Fibroblast of villous mesenchyme (primary cell): ENCODE measurements around the gene PPAT. TPM values are rescaled to one million over a fixed set of nuclear protein-coding genes. Genes with fewer than 3 reads are reported as not detected.
"Not testable (repeated sequence)": the region's sequence is repeated elsewhere in the genome, so short reads cannot be mapped to it uniquely, and the experiment has no call there.

Experiments used
- DNase-seq: peaks from one replicate; pipeline ENCODE4 v3.0.0-alpha.2; 2010; ENCODE audit warnings: low read depth
- H3K4me3 ChIP-seq: 2 replicates; pipeline ENCODE4 v1.5.1; 2011; ENCODE audit warnings: low read depth, mild to moderate bottlenecking, low read length
- total RNA-seq: library from RNA; depleted of rRNA; stranded (reverse); fragments of >200 nt; gene quantifications from 2 replicates; pipeline ENCODE4 v1.2.3, GENCODE V29; 2012
- TF ChIP-seq, protein P1 (sequence below): IDR thresholded peaks from 2 replicates; pipeline ENCODE4 v1.5.1; 2012; ENCODE audit warnings: low read depth, mild to moderate bottlenecking, low read length; ENCODE audit not compliant: insufficient read depth

PPAT gene
- total RNA-seq, 1 donor, result 25.5 TPM

DNA sequence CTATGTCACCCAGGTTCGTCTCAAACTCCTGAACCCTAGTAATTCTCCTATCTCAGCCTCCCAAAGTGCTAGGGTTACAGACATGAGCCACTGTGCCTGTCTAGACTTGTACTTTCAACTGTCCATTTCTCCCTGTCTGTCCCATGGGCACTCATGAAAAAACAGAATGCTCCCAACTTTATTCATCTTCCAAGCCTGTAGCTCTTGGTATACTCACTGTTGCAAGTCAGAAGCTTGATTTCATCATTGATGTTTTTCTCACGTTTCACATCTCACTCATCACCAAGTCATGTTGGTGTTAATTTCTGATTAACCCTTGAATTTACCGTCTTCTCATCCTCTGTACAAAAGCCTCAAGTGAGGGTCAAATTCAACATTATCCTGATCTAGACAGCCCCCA, 24.7 kb upstream of the PPAT start:
- H3K4me3 ChIP-seq, result no peak overlapping the region
- no peak for DNase-seq
- TF ChIP-seq, protein P1, sequence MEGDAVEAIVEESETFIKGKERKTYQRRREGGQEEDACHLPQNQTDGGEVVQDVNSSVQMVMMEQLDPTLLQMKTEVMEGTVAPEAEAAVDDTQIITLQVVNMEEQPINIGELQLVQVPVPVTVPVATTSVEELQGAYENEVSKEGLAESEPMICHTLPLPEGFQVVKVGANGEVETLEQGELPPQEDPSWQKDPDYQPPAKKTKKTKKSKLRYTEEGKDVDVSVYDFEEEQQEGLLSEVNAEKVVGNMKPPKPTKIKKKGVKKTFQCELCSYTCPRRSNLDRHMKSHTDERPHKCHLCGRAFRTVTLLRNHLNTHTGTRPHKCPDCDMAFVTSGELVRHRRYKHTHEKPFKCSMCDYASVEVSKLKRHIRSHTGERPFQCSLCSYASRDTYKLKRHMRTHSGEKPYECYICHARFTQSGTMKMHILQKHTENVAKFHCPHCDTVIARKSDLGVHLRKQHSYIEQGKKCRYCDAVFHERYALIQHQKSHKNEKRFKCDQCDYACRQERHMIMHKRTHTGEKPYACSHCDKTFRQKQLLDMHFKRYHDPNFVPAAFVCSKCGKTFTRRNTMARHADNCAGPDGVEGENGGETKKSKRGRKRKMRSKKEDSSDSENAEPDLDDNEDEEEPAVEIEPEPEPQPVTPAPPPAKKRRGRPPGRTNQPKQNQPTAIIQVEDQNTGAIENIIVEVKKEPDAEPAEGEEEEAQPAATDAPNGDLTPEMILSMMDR, result no peak

DNA sequence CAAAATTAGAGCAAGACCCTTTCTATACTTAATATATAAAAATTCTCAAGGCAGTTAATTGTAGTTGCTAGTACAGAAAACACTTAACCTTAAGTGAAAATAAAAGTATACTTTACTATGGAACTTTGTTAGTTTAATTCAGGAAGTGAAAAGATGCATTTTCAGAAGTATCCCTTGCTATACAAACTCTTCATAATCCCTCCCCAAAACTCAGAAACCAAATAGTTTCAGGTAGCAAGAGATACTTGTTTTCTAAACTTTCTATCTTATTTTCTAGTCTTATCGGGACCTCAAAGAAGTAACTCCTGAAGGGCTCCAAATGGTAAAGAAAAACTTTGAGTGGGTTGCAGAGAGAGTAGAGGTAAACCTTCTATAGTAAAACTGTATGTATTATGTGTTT, 14.9 kb upstream of the PPAT start:
- no peak for DNase-seq
- H3K4me3 ChIP-seq, result no peak overlapping the region
- TF ChIP-seq, protein P1, result no peak

DNA sequence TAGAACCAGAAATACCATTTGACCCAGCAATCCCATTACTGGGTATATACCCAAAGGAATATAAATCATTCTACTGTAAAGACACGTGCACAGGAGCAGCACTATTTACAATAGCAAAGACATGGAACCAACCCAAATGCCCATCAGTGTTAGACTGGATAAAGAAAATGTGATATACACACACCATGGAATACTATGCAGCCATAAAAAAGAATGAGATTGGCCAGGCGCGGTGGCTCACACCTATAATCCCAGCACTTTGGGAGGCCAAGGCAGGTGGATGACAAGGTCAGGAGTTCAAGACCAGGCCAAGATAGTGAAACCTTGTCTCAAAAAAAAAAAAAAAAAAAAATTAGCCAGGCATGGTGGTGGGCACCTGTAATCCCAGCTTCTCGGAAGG, 14.1 kb upstream of the PPAT start:
- not testable (repeated sequence) for DNase-seq, H3K4me3 ChIP-seq

DNA sequence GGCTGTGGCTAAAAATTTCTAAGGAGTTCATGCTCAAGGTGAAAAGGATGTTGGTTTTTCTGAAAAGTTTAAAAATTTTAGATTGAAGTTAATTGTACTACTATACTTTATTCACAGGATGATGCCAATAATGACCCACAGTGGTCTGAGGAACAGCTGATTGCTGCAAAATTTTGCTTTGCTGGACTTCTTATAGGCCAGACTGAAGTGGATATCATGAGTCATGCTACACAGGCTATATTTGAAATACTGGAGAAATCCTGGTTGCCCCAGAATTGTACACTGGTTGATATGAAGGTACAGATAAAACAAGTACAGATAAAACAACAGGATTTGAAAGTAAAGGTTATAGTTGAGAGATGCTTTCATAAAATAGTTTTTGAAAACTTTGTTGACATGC, 12.9 kb upstream of the PPAT start:
- TF ChIP-seq, protein P1, result no peak
- DNase-seq, result no peak
- no peak overlapping the region for H3K4me3 ChIP-seq

DNA sequence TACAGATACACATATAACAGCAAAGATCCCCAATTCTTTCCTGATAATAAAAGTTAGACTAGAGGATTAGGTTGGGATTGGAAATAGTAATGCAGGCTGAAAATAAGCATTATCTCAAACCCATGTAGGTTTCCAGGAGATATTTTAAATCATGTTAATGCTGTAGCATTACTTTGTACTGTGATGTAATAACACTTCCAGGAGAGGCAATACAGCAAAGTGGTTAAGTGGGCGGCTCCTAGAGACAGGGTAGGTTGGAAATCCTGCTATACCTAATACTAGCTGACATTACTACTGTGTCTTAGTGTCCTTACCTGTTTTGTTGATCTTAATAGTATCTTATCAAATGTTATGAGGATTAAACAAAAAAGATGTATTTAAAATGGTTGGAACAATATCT, 10.3 kb upstream of the PPAT start:
- DNase-seq, result no peak
- no peak overlapping the region for H3K4me3 ChIP-seq
- TF ChIP-seq, protein P1, result no peak

DNA sequence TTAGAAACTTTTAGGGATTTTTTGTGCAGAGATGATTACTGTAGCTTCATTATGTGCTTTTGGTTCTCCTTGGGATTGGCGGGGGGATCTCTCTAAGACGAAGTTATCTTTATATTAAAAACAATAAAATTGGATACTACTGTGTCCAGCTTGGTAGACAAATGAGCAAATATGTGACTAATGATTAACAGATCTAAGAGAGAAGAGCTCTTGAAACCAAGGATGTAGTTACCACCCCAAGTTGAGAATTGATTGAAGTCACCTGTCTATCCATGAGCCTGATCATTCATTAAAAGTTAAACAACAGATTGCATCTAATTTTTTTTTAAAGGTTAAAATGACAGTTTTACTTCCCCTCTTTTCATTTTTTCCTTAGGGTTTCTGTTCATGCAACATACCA, 9.3 kb upstream of the PPAT start:
- TF ChIP-seq, protein P1, result no peak
- H3K4me3 ChIP-seq, result no peak overlapping the region

DNA sequence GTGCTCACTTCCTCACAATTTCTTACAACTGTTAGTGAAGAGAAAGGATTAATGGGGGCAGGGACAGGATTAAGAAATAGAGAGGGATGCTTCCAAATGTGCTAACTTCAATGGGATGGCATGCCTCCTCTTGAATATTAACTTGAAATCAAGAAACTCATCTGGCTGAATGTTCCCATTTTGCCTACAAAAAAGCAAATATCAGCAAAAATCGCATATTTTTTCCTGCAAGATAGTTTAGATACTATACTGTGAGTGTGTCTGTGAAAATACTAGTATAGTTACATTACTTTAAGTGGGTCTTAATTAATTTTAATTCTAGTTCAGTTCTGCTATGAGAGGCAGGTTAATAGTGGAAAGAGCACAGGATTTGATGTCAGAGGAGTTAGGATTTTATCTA, 5.6 kb upstream of the PPAT start:
- TF ChIP-seq, protein P1, result no peak
- H3K4me3 ChIP-seq, result no peak overlapping the region
- DNase-seq, result no peak

More for the DNA sequence above, 9.3 kb upstream of the PPAT start:
- DNase-seq, result no peak
